HFF-Myc (cell line): ENCODE data around the gene ELMOD3.

ENCODE experiments used
- DNase-seq: peaks from one replicate; pipeline ENCODE4 v3.0.0-alpha.2; 2011; ENCODE audit warnings: low read depth; ENCODE audit errors: extremely low read depth
- H3K4me3 ChIP-seq: replicated peaks from 2 replicates; pipeline ENCODE4 v1.5.1; 2011; ENCODE audit warnings: low read depth, mild to moderate bottlenecking, control low read depth, low read length
- CTCF ChIP-seq: IDR thresholded peaks from 2 replicates; pipeline ENCODE4 v1.5.1; 2012; ENCODE audit warnings: mild to moderate bottlenecking, low read depth, low read length, control low read depth; ENCODE audit errors: missing control alignments

The ELMOD3 gene

GRCh38 chr2:85367180-85367579, 12.6 kb downstream of the ELMOD3 start:
- TF ChIP-seq CTCF, result no peak
- H3K4me3 ChIP-seq, result no peak overlapping the region
- DNase-seq, result no peak

- no peak for TF ChIP-seq CTCF
- DNase-seq, result no peak
Observed at GRCh38 chr2:85368921-85369320, 14.4 kb downstream of the ELMOD3 start.

DNA sequence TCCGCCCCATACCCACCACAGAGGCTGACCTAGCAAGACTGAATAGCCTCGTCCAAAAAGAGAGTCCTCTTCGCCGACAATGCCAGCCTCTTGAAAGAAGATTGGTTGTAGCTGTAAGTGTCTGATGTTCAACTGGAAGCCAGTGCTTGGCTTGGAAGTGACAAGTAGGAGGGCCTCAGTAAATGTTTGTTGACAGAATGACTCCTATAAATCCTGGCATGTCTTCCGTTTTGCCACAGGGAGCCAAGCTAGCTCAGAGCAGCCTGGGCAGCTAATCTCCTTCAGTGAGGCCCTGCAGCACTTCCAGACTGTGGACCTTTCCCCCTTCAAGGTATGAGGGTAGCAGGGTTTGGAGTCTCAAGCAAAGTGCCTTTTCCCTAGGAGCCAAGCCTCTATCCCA, 14.9 kb downstream of the ELMOD3 start:
- H3K4me3 ChIP-seq, result no peak overlapping the region
- no peak for DNase-seq
- no peak for TF ChIP-seq CTCF

More at GRCh38 chr2:85368921-85369320, 14.4 kb downstream of the ELMOD3 start:
- no peak overlapping the region for H3K4me3 ChIP-seq

GRCh38 chr2:85371045-85371444, 16.5 kb downstream of the ELMOD3 start:
- no peak for TF ChIP-seq CTCF
- no peak for DNase-seq
- no peak overlapping the region for H3K4me3 ChIP-seq

DNA sequence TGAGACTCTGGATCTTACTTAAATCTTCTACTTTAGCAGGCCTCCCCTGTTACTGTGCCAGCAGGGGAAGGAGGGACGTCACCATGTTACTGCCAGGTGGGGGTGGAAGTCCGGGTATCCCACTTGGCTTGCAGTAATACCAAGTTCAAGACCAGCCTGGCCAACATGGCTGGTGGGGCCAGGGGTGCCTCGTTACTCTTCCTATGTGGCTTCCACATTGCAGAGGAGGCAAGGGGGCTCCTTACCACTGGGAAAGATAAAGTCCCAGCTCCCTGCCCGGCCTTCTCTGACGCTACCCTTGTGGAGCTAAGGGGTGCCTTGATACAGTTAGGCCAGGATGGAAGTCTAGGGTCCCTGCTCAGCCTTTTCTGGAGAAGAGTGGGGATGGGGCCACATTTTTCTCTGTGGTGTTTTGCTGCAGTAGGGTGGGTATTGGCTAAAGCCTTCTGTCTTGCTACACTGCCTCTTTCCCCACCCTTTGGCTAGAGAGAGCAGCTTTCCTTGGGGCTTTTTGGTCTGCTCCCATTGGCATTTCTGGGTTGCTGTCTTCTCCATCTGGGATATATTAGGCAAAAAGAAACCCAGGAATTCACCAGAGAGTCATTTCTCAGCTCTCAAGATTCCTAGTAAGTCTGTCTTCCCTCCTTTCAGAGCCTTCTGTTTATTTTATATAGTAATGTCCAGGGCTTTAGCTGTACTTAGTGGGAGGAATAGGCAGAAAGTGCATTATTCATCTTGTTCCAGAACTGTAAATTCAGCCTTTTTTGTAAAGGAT, 21.9 kb downstream of the ELMOD3 start:
- no peak for DNase-seq
- no peak for TF ChIP-seq CTCF
- no peak overlapping the region for H3K4me3 ChIP-seq

- no peak for TF ChIP-seq CTCF
- no peak overlapping the region for H3K4me3 ChIP-seq
- no peak for DNase-seq
Observed at GRCh38 chr2:85377083-85377482, 22.5 kb downstream of the ELMOD3 start.

DNA sequence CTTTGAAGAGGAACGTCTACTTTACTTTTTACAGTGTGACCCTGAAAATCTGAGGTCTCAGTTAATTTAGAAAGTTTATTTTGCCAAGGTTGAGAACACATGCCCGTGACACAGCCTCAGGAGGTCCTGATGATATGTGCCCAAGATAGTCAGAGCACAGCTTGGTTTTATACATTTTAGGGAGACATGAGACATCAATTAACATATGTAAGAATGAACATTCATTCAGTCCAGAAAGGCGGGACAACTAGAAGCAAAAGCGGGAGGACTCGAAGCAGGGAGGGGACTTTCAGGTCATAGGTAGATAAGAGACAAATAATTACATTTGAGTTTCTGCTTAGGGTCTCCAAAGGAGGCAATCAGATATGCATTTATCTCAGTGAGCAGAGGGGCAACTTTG, 23.7 kb downstream of the ELMOD3 start:
- no peak for DNase-seq
- no peak for TF ChIP-seq CTCF
- H3K4me3 ChIP-seq, result no peak overlapping the region
